ENCODE results near the gene USP11.

The USP11 gene

GRCh38 chrX:47239199-47239598 lies 6.4 kb downstream of the USP11 start:
- Histone ChIP-seq H3K36me3 (ENCODE audit: control insufficient read depth in 2 of 2, insufficient read depth in 1 of 2, low read length in 2 of 2) (peaks cover 16 to 58% of the 10 kb centered on the region in 2 experiments), H3K4me1 (ENCODE audit: control insufficient read depth, insufficient read depth, low read length) (peaks cover 4% of the 10 kb centered on the region; the same call in 1 of the 2 replicates), H3K4me3 (ENCODE audit: low read depth, low read length) (no peak overlapping the region), H3K9me3 (ENCODE audit: control insufficient read depth, insufficient read depth, low read depth, low read length) (no peaks in the 10 kb centered on the region), H3K27ac (ENCODE audit: extremely low read depth, low read depth, low read length) (no peak overlapping the region)
- TF ChIP-seq ZNF280C (tag by site-specific recombination; IDR thresholded peaks at IDR 0.05) (no peak), ZSCAN30 (tag by site-specific recombination; IDR thresholded peaks at IDR 0.05) (no peak), ZNF560 (tag by site-specific recombination; IDR thresholded peaks at IDR 0.05; ENCODE audit: borderline replicate concordance) (no peak), ZNF146 (tag by site-specific recombination; IDR thresholded peaks at IDR 0.05) (no peak), KLF17 (tag by site-specific recombination; IDR thresholded peaks at IDR 0.05) (no peak), ZSCAN4 (tag by site-specific recombination; IDR thresholded peaks at IDR 0.05) (no peak), KLF7 (tag by site-specific recombination; IDR thresholded peaks at IDR 0.05; ENCODE audit: borderline replicate concordance) (no peak), SCRT1 (tag by site-specific recombination; IDR thresholded peaks at IDR 0.05; ENCODE audit: borderline replicate concordance) (no peak), ZBTB8A (tag by site-specific recombination; IDR thresholded peaks at IDR 0.05) (no peak), ZNF274 (IDR thresholded peaks at IDR 0.05; ENCODE audit: low read length) (no peak), ZNF274 (tag by site-specific recombination; IDR thresholded peaks at IDR 0.05; ENCODE audit: borderline replicate concordance) (no peak), ZNF433 (tag by site-specific recombination; IDR thresholded peaks at IDR 0.05; ENCODE audit: low read depth) (no peak), SCRT2 (tag by site-specific recombination; IDR thresholded peaks at IDR 0.05) (no peak)
- CTCF ChIA-PET = no interaction called here
- POLR2A ChIA-PET = no interaction called here

GRCh38 chrX:47239898-47240545 lies 7.2 kb downstream of the USP11 start:
- CTCF ChIA-PET = no interaction called here
- H3K27ac ChIP-seq (ENCODE audit: extremely low read depth, low read depth, low read length) = no peak overlapping the region
- TF ChIP-seq ZNF785 (tag by site-specific recombination; IDR thresholded peaks at IDR 0.05) (no peak), REPIN1 (tag by site-specific recombination; IDR thresholded peaks at IDR 0.05; ENCODE audit: low read depth) (no peak), HIC1 (tag by site-specific recombination; IDR thresholded peaks at IDR 0.05) (no peak), ZNF121 (tag by site-specific recombination; IDR thresholded peaks at IDR 0.05) (no peak), ZNF529 (tag by site-specific recombination; IDR thresholded peaks at IDR 0.05; ENCODE audit: insufficient replicate concordance) (no peak), ZNF776 (tag by site-specific recombination; IDR thresholded peaks at IDR 0.05; ENCODE audit: borderline replicate concordance) (no peak), PBX3 (CRISPR knock-in tag; IDR thresholded peaks at IDR 0.05) (no peak), KLF10 (tag by site-specific recombination; IDR thresholded peaks at IDR 0.05) (no peak), KLF17 (tag by site-specific recombination; IDR thresholded peaks at IDR 0.05) (no peak), ZBTB10 (tag by site-specific recombination; IDR thresholded peaks at IDR 0.05) (no peak), ZNF660 (tag by site-specific recombination; IDR thresholded peaks at IDR 0.05) (no peak)

More at GRCh38 chrX:47239898-47240545, 7.2 kb downstream of the USP11 start:
- no peak overlapping the region for H3K4me3 ChIP-seq (ENCODE audit: low read depth, low read length)
- POLR2A ChIA-PET = no interaction called here
- H3K4me1 ChIP-seq (ENCODE audit: control insufficient read depth, insufficient read depth, low read length) = no peaks in the 10 kb centered on the region
- H3K36me3 ChIP-seq (ENCODE audit: control insufficient read depth in 2 of 2, insufficient read depth in 1 of 2, low read length in 2 of 2) = peaks cover 18 to 67% of the 10 kb centered on the region in 2 experiments
- H3K9me3 ChIP-seq (ENCODE audit: control insufficient read depth, insufficient read depth, low read depth, low read length) = no peaks in the 10 kb centered on the region
